GM12878 (cell line): ENCODE results near the gene KCTD12. TPM values are rescaled to one million over a fixed set of nuclear protein-coding genes. Genes with fewer than 3 reads are reported as not detected.

ENCODE experiments used
- ATAC-seq: fragments of 200-7000 bp; cut with Tn5 transposase; 3 replicates; pipeline ENCODE4 v1.9.1; 2020; ENCODE audit warnings: mild to moderate bottlenecking, moderate library complexity
- BruUV-seq: library from RNA; stranded (reverse); fragments of 400-500 nt; replicated peaks from 2 replicates; lab custom pipeline; 2021; lab: Mats Ljungman, UMichigan
- CTCF ChIA-PET: fragments of 300-600 bp; sonication (Branson Sonifier 250); formaldehyde crosslinking; extraction: SDS; loops from one replicate; lab custom pipeline; 2021; ENCODE audit warnings: inconsistent platforms; lab: Yijun Ruan, JAX
- POLR2A ChIA-PET: fragments of 350-600 bp; formaldehyde crosslinking; extraction: SDS; loops from one replicate; lab custom pipeline; 2021; ENCODE audit warnings: inconsistent platforms; lab: Charles Lee
- RAD21 ChIA-PET: fragments of 300-600 bp; sonication (Branson Sonifier 250); formaldehyde crosslinking; loops from one replicate; lab custom pipeline; 2023; ENCODE audit warnings: antibody characterized with exemption; ENCODE audit not compliant: unreplicated experiment; lab: Charles Lee
- SMC1A ChIA-PET: fragments of 300-600 bp; sonication (Branson Sonifier 250); formaldehyde crosslinking; loops from one replicate; lab custom pipeline; 2023; ENCODE audit not compliant: unreplicated experiment, uncharacterized antibody; lab: Charles Lee
- DNase-seq: peaks from one replicate; pipeline ENCODE4 v3.0.0-alpha.2; 2011; ENCODE audit warnings: low read depth, low spot score
- FAIRE-seq: peaks from 3 replicates; lab custom pipeline; 2011; peaks lifted over from hg19 to GRCh38; lab: Jason Lieb, UNC
- H2AFZ ChIP-seq: 2 replicates; pipeline ENCODE4 v1.6.0; 2011; ENCODE audit warnings: low read depth, low read length, control low read depth; ENCODE audit not compliant: control insufficient read depth
- H3K27ac ChIP-seq: 2 replicates; pipeline ENCODE4 v1.5.1; 2011; ENCODE audit warnings: control low read depth; ENCODE audit not compliant: control insufficient read depth, insufficient read depth
- H3K27me3 ChIP-seq, 2 experiments: replicated peaks in 1 of 2; 2 replicates each; pipeline versions ENCODE4 v1.6.0 to v1.6.1; 2011; ENCODE audit warnings: low read length in 1 of 2; ENCODE audit not compliant: control insufficient read depth in 2 of 2, insufficient read depth in 2 of 2
- H3K36me3 ChIP-seq, 2 experiments: 2 replicates each; pipeline ENCODE4 v1.5.1; 2011; ENCODE audit warnings: low read length in 1 of 2; ENCODE audit not compliant: control insufficient read depth in 2 of 2, insufficient read depth in 2 of 2
- H3K4me1 ChIP-seq: 2 replicates; pipeline ENCODE4 v1.6.1; 2011; ENCODE audit warnings: mild to moderate bottlenecking, low read length, moderate library complexity, mixed read lengths; ENCODE audit not compliant: control insufficient read depth, insufficient read depth
- H3K4me2 ChIP-seq: 2 replicates; pipeline ENCODE4 v1.6.0; 2011; ENCODE audit warnings: control low read depth; ENCODE audit not compliant: control insufficient read depth, insufficient read depth
- H3K4me3 ChIP-seq: fragments of 200-600 bp; sonication (generic); 2 replicates; pipeline ENCODE4 v1.5.1; 2016
- H3K79me2 ChIP-seq: 2 replicates; pipeline ENCODE4 v1.6.0; 2011; ENCODE audit warnings: low read length; ENCODE audit not compliant: control insufficient read depth, insufficient read depth
- H3K9ac ChIP-seq: 2 replicates; pipeline ENCODE4 v1.8.0; 2011; ENCODE audit warnings: low read length, control low read depth, mixed read lengths; ENCODE audit not compliant: control insufficient read depth, insufficient read depth
- H3K9me3 ChIP-seq: replicated peaks from 3 replicates; pipeline ENCODE4 v1.5.1; 2011; ENCODE audit warnings: mild to moderate bottlenecking, low read length; ENCODE audit not compliant: control insufficient read depth, insufficient read depth
- H4K20me1 ChIP-seq: 2 replicates; pipeline ENCODE4 v1.6.0; 2011; ENCODE audit not compliant: control insufficient read depth, insufficient read depth
- CREB1 ChIP-seq: IDR thresholded peaks from 2 replicates; pipeline ENCODE4 v1.6.1; 2012; ENCODE audit warnings: low read depth, mild to moderate bottlenecking, inconsistent platforms
- CTCF ChIP-seq, 3 experiments: IDR thresholded peaks in 2 of 3; conservative IDR thresholded peaks in 1 of 3; 2 replicates each; pipeline ENCODE4 v1.5.1; 2011; ENCODE audit warnings: low read depth in 3 of 3, low read length in 3 of 3, mild to moderate bottlenecking in 3 of 3, control low read depth in 2 of 3, moderate library complexity in 2 of 3, inconsistent platforms in 1 of 3, mixed read lengths in 1 of 3; ENCODE audit not compliant: control insufficient read depth in 2 of 3, insufficient read depth in 1 of 3; ENCODE audit errors: extremely low read depth in 1 of 3
- DPF2 ChIP-seq: fragments of 450-650 bp; IDR thresholded peaks from 2 replicates; pipeline ENCODE4 v1.6.1; 2017; ENCODE audit warnings: mild to moderate bottlenecking
- EED ChIP-seq: sonication (generic); IDR thresholded peaks from 2 replicates; pipeline ENCODE4 v1.6.1; 2016; ENCODE audit warnings: antibody characterized with exemption, low read depth
- GATAD2B ChIP-seq: fragments of 450-650 bp; conservative IDR thresholded peaks from 2 replicates; pipeline ENCODE4 v1.6.1; 2017; ENCODE audit warnings: low read depth, mild to moderate bottlenecking, moderate library complexity
- JUNB ChIP-seq: IDR thresholded peaks from 2 replicates; pipeline ENCODE4 v1.6.1; 2016; ENCODE audit warnings: antibody characterized with exemption, mild to moderate bottlenecking
- KAT2A ChIP-seq: conservative IDR thresholded peaks from 2 replicates; pipeline ENCODE4 v1.6.1; 2011; ENCODE audit warnings: low read depth, low read length; ENCODE audit not compliant: control insufficient read depth
- KLF5 ChIP-seq: fragments of 450-650 bp; IDR thresholded peaks from 2 replicates; pipeline ENCODE4 v1.6.1; 2014; ENCODE audit warnings: mild to moderate bottlenecking; ENCODE audit not compliant: partially characterized antibody
- NFIC ChIP-seq: IDR thresholded peaks from 2 replicates; pipeline ENCODE4 v1.6.1; 2012; ENCODE audit warnings: low read depth, mild to moderate bottlenecking, inconsistent platforms, low read length, moderate library complexity
- RB1 ChIP-seq: fragments of 450-650 bp; formaldehyde crosslinking; IDR thresholded peaks from 2 replicates; pipeline ENCODE4 v1.6.1; 2017; ENCODE audit warnings: mild to moderate bottlenecking, borderline replicate concordance
- RBBP5 ChIP-seq: fragments of 200-600 bp; sonication (generic); conservative IDR thresholded peaks from 2 replicates; pipeline ENCODE4 v1.6.1; 2016
- RELA ChIP-seq: fragments of 450-650 bp; IDR thresholded peaks from 2 replicates; pipeline ENCODE4 v1.8.0; 2014; ENCODE audit warnings: borderline replicate concordance; ENCODE audit not compliant: partially characterized antibody
- SMAD5 ChIP-seq: IDR thresholded peaks from 2 replicates; pipeline ENCODE4 v1.6.1; 2016; ENCODE audit warnings: antibody characterized with exemption, low read depth
- ZNF217 ChIP-seq: fragments of 450-650 bp; IDR thresholded peaks from 2 replicates; pipeline ENCODE4 v1.6.1; 2017; ENCODE audit warnings: antibody characterized with exemption, mild to moderate bottlenecking
- ZSCAN29 ChIP-seq: fragments of 450-650 bp; IDR thresholded peaks from 2 replicates; pipeline ENCODE4 v1.6.1; 2017; ENCODE audit warnings: mild to moderate bottlenecking, moderate library complexity
- WGBS: methylation state at CpG from one replicate; pipeline ENCODE4 v1.1.6; 2016; ENCODE audit warnings: low lambda C conversion rate; ENCODE audit not compliant: insufficient replicate concordance, insufficient coverage; ENCODE audit errors: missing lambda C conversion rate; 5-methylcytosine and 5-hydroxymethylcytosine counted together
- in situ Hi-C: fragments of 300-500 bp; cut with MboI; formaldehyde crosslinking; loops from 9 replicates; pipeline ENCODE4 v1.14.3; 2018; ENCODE audit warnings: mixed read lengths
- intact Hi-C: fragments of 100-400 bp; cut with micrococcal nuclease; formaldehyde crosslinking; loops from one replicate; pipeline ENCODE4 v1.14.2; 2022; ENCODE audit not compliant: unreplicated experiment
- polyA plus RNA-seq, 11 experiments: library from polyadenylated mRNA; depleted of rRNA in 4 of 11; unstranded in 6 of 11; stranded (reverse) in 5 of 11; fragments of >200 nt; fragmentation: Nextera tagmentation in 4 of 11; fragmentation: Illumina TruSeq in 1 of 11; extraction: Ambion mirVana in 4 of 11; extraction: Trizol in 1 of 11; gene quantifications; 1 replicate in 1 of 11; 2 replicates in 10 of 11; pipeline versions ENCODE4 v1.2.1 to v1.2.3, GENCODE V29; 2011 to 2016; ENCODE audit warnings: inconsistent platforms in 2 of 11, missing spikeins in 2 of 11, low read depth in 1 of 11
- total RNA-seq, 4 experiments: library from RNA; depleted of rRNA in 3 of 4; stranded (reverse); fragments of >200 nt in 3 of 4; fragmentation: Illumina TruSeq in 1 of 4; extraction: Trizol in 1 of 4; gene quantifications; 2 replicates each; pipeline versions ENCODE4 v1.2.1 to v1.2.3, GENCODE V29; 2013 to 2021
- TF ChIP-seq, protein P1 (sequence below): fragments of 450-650 bp; formaldehyde crosslinking; IDR thresholded peaks from 2 replicates; pipeline ENCODE4 v1.4.0; 2022; ENCODE audit warnings: mild to moderate bottlenecking, moderate library complexity

Gene KCTD12
- total and polyA plus RNA-seq, 10 of the 15 experiments (the other 5 are each of a cell fraction or from before 2014, with no cell fraction given): 0.24 to 2.9 (median 0.92) TPM

DNA sequence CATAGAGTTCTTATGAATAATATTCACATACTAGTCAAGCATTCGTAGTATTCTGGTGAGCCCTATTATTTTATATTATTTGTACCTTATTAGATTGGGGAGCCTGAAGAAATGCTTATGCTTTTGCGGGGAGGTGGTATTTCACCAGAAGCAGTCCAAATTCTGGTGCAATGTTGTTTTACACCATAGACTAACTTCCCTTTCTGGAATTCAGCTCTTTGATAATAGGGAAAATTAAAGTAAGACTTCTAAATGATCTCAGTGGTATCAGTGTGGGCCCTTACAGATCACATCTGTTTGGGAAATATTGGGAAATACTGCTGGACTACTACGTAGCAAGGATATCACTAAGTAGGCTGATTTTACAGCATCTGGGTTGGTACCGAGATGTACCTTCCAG is 34.2 kb downstream of the KCTD12 start:
- intact Hi-C loops (no loop called here), in situ Hi-C loops (no loop called here)
- Histone ChIP-seq H3K27me3 (no peaks in the 10 kb centered on the region), H3K9ac (no peak overlapping the region), H3K4me2 (no peak overlapping the region), H2AFZ (no peak overlapping the region), H3K4me3 (no peak overlapping the region), H3K36me3 (no peaks in the 10 kb centered on the region), H4K20me1 (no peaks in the 10 kb centered on the region), H3K9me3 (no peaks in the 10 kb centered on the region), H3K27ac (no peak overlapping the region)
- no TSS peak for BruUV-seq
- ChIA-PET SMC1A (no interaction called here), POLR2A (no interaction called here)
- 67% methylated on average over 4 of the region's 4 CpGs for WGBS
- no peak for FAIRE-seq
- TF ChIP-seq KLF5 (no peak), RELA (no peak), NFIC (no peak), RBBP5 (no peak), GATAD2B (no peak), EED (no peak)
- TF ChIP-seq, all 136 proteins: peak for 0
- Histone ChIP-seq H3K4me1 (no peaks in the 10 kb centered on the region), H3K79me2 (no peaks in the 10 kb centered on the region)
- ATAC-seq (no peak), DNase-seq (no peak)
- CTCF ChIA-PET: no interaction called here
- RAD21 ChIA-PET: no interaction called here

DNA sequence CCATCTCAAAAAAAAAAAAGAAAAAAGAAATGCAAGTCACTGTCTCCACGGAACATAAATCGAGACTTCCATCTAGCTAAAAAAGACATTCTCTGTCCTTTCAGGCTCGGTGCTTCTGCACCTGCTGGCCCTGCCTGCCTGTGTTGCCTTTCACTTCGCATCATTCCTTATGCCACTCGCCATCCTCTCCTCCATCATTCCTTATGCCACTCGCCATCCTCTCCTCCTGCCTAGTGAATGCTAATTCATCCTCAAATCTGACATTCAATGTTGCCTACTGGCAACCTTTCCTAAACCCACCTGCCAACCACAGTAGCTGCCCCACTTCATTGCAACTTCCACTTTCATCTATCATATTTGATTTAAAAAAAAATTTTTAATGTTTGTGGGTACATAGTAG is 36.7 kb downstream of the KCTD12 start:
- in situ Hi-C loops: no loop called here
- TF ChIP-seq ZNF217 (no peak), RB1 (no peak), SMAD5 (no peak), DPF2 (no peak), CREB1 (no peak), CTCF (IDR thresholded peaks at IDR 0.05 in 2 of 3, conservative IDR thresholded peaks at IDR 0.05 in 1 of 3; ENCODE audit: control insufficient read depth in 2 of 3, extremely low read depth in 1 of 3, insufficient read depth in 1 of 3, low read depth in 3 of 3, low read length in 3 of 3) (no peak), ZSCAN29 (no peak), KAT2A (no peak), JUNB (no peak)
- TF ChIP-seq, protein P1, sequence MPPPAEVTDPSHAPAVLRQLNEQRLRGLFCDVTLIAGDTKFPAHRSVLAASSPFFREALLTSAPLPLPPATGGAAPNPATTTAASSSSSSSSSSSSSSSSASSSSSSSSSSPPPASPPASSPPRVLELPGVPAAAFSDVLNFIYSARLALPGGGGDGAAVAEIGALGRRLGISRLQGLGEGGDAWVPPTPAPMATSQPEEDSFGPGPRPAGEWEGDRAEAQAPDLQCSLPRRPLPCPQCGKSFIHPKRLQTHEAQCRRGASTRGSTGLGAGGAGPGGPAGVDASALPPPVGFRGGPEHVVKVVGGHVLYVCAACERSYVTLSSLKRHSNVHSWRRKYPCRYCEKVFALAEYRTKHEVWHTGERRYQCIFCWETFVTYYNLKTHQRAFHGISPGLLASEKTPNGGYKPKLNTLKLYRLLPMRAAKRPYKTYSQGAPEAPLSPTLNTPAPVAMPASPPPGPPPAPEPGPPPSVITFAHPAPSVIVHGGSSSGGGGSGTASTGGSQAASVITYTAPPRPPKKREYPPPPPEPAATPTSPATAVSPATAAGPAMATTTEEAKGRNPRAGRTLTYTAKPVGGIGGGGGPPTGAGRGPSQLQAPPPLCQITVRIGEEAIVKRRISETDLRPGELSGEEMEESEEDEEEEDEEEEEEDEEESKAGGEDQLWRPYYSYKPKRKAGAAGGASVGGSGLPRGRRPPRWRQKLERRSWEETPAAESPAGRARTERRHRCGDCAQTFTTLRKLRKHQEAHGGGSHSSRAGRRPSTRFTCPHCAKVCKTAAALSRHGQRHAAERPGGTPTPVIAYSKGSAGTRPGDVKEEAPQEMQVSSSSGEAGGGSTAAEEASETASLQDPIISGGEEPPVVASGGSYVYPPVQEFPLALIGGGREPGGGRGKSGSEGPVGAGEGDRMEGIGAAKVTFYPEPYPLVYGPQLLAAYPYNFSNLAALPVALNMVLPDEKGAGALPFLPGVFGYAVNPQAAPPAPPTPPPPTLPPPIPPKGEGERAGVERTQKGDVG (CRISPR knock-in tag): no peak

More for the DNA sequence above, 36.7 kb downstream of the KCTD12 start:
- no peak overlapping the region for H2AFZ ChIP-seq
- H3K9me3 ChIP-seq: no peaks in the 10 kb centered on the region
- no peak for ATAC-seq
- RAD21 ChIA-PET: no interaction called here
- H3K4me2 ChIP-seq: no peak overlapping the region
- CTCF ChIA-PET: interaction anchor here (0.6 kb wide), 1 partner anchor 146 kb away, joined by 3 read pairs; no protein-coding TSS in a partner anchor
- H3K4me1 ChIP-seq: no peaks in the 10 kb centered on the region
- no peak overlapping the region for H3K9ac ChIP-seq
- intact Hi-C loops: no loop called here
- SMC1A ChIA-PET: interaction anchor here (0.6 to 2.0 kb wide), 2 partner anchors 10 to 297 kb away, joined by 3 to 6 read pairs; no protein-coding TSS in a partner anchor
- no peaks in the 10 kb centered on the region for H3K79me2 ChIP-seq
- no peak overlapping the region for H3K4me3 ChIP-seq
- H4K20me1 ChIP-seq: no peaks in the 10 kb centered on the region
- DNase-seq: no peak
- POLR2A ChIA-PET: no interaction called here
- FAIRE-seq: no peak
- H3K27me3 ChIP-seq: no peaks in the 10 kb centered on the region
- no peaks in the 10 kb centered on the region for H3K36me3 ChIP-seq
- WGBS: 62% methylated on average over 6 of the region's 6 CpGs
- BruUV-seq: no TSS peak
- no peak overlapping the region for H3K27ac ChIP-seq
